HEK293 (cell line): Measurements from ENCODE around the gene ARHGAP42.

Source experiments
- CTCF ChIA-PET: fragments of 350-600 bp; formaldehyde crosslinking; extraction: SDS; loops from one replicate; lab custom pipeline; 2021; ENCODE audit warnings: antibody characterized with exemption; lab: Yijun Ruan, JAX
- POLR2A ChIA-PET: fragments of 300-600 bp; formaldehyde crosslinking; extraction: SDS; loops from one replicate; lab custom pipeline; 2020; ENCODE audit warnings: antibody characterized with exemption, inconsistent platforms; lab: Yijun Ruan, JAX
- H3K27ac ChIP-seq: fragments of 200-500 bp; sonication (Bioruptor generic); 2 replicates; pipeline ENCODE4 v1.5.1; 2014; ENCODE audit warnings: low read depth, low read length, control low read depth, inconsistent platforms; ENCODE audit errors: extremely low read depth
- H3K36me3 ChIP-seq, 2 experiments: fragments of 200-500 bp in 1 of 2; sonication (Bioruptor generic) in 1 of 2; 1 replicate in 1 of 2; 2 replicates in 1 of 2; pipeline ENCODE4 v1.5.1; 2014 to 2017; ENCODE audit warnings: inconsistent platforms in 2 of 2, low read length in 2 of 2; ENCODE audit not compliant: control insufficient read depth in 2 of 2, insufficient read depth in 1 of 2
- H3K4me1 ChIP-seq: fragments of 200-500 bp; sonication (Bioruptor generic); 2 replicates; pipeline ENCODE4 v1.5.1; 2014; ENCODE audit warnings: mild to moderate bottlenecking, low read length, inconsistent platforms; ENCODE audit not compliant: control insufficient read depth, insufficient read depth
- H3K4me3 ChIP-seq: 2 replicates; pipeline ENCODE4 v1.5.1; 2011; ENCODE audit warnings: low read depth, mild to moderate bottlenecking, control low read depth, low read length, moderate library complexity
- H3K9me3 ChIP-seq: fragments of 200-500 bp; sonication (Bioruptor generic); 2 replicates; pipeline ENCODE4 v1.5.1; 2014; ENCODE audit warnings: low read depth, low read length, inconsistent platforms; ENCODE audit not compliant: control insufficient read depth, insufficient read depth
- KLF16 ChIP-seq: fragments of 450-650 bp; formaldehyde crosslinking; IDR thresholded peaks from 2 replicates; pipeline ENCODE4 v1.5.1; 2017; ENCODE audit warnings: missing biosample characterization, missing genetic modification characterization
- KLF8 ChIP-seq: fragments of 450-650 bp; formaldehyde crosslinking; IDR thresholded peaks from 2 replicates; pipeline ENCODE4 v1.5.1; 2016; ENCODE audit warnings: missing biosample characterization, missing genetic modification characterization
- SALL2 ChIP-seq: fragments of 450-650 bp; formaldehyde crosslinking; IDR thresholded peaks from 2 replicates; pipeline ENCODE4 v1.5.0; 2017; ENCODE audit warnings: missing biosample characterization, mild to moderate bottlenecking, missing genetic modification characterization, borderline replicate concordance
- ZBTB1 ChIP-seq: fragments of 450-650 bp; formaldehyde crosslinking; IDR thresholded peaks from 2 replicates; pipeline ENCODE4 v1.5.1; 2016; ENCODE audit warnings: missing biosample characterization, missing genetic modification characterization
- ZEB2 ChIP-seq: fragments of 450-650 bp; formaldehyde crosslinking; IDR thresholded peaks from 2 replicates; pipeline ENCODE4 v1.5.1; 2016; ENCODE audit warnings: missing biosample characterization, missing genetic modification characterization
- ZNF366 ChIP-seq: fragments of 450-650 bp; formaldehyde crosslinking; conservative IDR thresholded peaks from 2 replicates; pipeline ENCODE4 v1.5.1; 2016; ENCODE audit warnings: missing biosample characterization, missing genetic modification characterization
- ZNF48 ChIP-seq: fragments of 450-650 bp; formaldehyde crosslinking; IDR thresholded peaks from 2 replicates; pipeline ENCODE4 v1.5.1; 2016; ENCODE audit warnings: missing biosample characterization, missing genetic modification characterization
- ZNF521 ChIP-seq: fragments of 450-650 bp; formaldehyde crosslinking; IDR thresholded peaks from 2 replicates; pipeline ENCODE4 v1.5.1; 2017; ENCODE audit warnings: missing biosample characterization, mild to moderate bottlenecking, missing genetic modification characterization
- ZNF530 ChIP-seq: fragments of 450-650 bp; formaldehyde crosslinking; IDR thresholded peaks from 2 replicates; pipeline ENCODE4 v1.5.1; 2016; ENCODE audit warnings: low read depth, missing biosample characterization, missing genetic modification characterization
- ZNF791 ChIP-seq: fragments of 450-650 bp; formaldehyde crosslinking; IDR thresholded peaks from 2 replicates; pipeline ENCODE4 v1.5.1; 2016; ENCODE audit warnings: missing biosample characterization, missing genetic modification characterization
- TF ChIP-seq, protein P1 (sequence below): fragments of 450-650 bp; formaldehyde crosslinking; IDR thresholded peaks from 2 replicates; pipeline ENCODE4 v1.5.1; 2016; ENCODE audit warnings: missing biosample characterization, missing genetic modification characterization
- TF ChIP-seq, protein P2 (sequence below): fragments of 450-650 bp; formaldehyde crosslinking; IDR thresholded peaks from 2 replicates; pipeline ENCODE4; 2016; ENCODE audit warnings: missing biosample characterization, missing genetic modification characterization
- TF ChIP-seq, protein P3 (sequence below): fragments of 450-650 bp; formaldehyde crosslinking; IDR thresholded peaks from 2 replicates; pipeline ENCODE4 v1.5.1; 2016; ENCODE audit warnings: missing biosample characterization, missing genetic modification characterization, borderline replicate concordance
- TF ChIP-seq, protein P4 (sequence below): fragments of 450-650 bp; formaldehyde crosslinking; IDR thresholded peaks from 2 replicates; pipeline ENCODE4 v1.5.1; 2017; ENCODE audit warnings: missing biosample characterization, mild to moderate bottlenecking, missing genetic modification characterization, moderate library complexity

The ARHGAP42 gene

DNA sequence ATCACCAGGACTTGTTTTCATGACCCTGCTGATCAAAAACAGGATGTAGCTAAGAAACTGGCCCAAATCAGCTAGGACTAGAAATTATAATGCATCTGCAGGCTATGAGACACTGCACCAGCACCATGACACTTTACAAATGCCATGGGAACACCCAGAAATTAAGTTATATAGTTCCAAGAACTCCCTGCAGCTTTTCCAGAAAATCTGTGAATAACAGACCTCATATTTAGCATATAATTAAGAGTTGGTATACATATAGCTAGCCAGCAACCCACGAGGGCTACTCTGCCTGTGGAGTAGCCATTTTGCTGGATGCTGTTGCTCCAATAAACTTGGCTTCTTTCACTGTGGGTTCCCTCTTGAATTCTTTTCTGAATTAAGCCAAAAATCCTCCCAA is 341.6 kb downstream of the ARHGAP42 start:
- TF ChIP-seq, protein P1, sequence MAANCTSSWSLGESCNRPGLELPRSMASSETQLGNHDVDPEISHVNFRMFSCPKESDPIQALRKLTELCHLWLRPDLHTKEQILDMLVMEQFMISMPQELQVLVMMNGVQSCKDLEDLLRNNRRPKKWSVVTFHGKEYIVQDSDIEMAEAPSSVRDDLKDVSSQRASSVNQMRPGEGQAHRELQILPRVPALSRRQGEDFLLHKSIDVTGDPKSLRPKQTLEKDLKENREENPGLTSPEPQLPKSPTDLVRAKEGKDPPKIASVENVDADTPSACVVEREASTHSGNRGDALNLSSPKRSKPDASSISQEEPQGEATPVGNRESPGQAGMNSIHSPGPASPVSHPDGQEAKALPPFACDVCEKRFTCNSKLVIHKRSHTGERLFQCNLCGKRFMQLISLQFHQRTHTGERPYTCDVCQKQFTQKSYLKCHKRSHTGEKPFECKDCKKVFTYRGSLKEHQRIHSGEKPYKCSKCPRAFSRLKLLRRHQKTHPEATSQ (tag by site-specific recombination): no peak
- TF ChIP-seq ZNF530 (tag by site-specific recombination) (no peak), KLF8 (no peak), ZNF48 (tag by site-specific recombination) (no peak), KLF16 (no peak), ZNF791 (tag by site-specific recombination) (no peak), ZNF521 (tag by site-specific recombination) (no peak), ZEB2 (tag by site-specific recombination) (no peak)
- TF ChIP-seq, protein P2, sequence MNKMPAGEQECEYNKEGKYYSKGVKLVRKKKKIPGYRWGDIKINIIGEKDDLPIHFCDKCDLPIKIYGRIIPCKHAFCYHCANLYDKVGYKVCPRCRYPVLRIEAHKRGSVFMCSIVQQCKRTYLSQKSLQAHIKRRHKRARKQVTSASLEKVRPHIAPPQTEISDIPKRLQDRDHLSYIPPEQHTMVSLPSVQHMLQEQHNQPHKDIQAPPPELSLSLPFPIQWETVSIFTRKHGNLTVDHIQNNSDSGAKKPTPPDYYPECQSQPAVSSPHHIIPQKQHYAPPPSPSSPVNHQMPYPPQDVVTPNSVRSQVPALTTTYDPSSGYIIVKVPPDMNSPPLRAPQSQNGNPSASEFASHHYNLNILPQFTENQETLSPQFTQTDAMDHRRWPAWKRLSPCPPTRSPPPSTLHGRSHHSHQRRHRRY (tag by site-specific recombination): no peak
- TF ChIP-seq, all 188 proteins: peak for 0
- ChIA-PET CTCF (no interaction called here), POLR2A (no interaction called here)
- Histone ChIP-seq H3K4me3 (no peak overlapping the region), H3K36me3 (no peaks in the 10 kb centered on the region), H3K9me3 (no peaks in the 10 kb centered on the region), H3K4me1 (no peaks in the 10 kb centered on the region), H3K27ac (no peak overlapping the region)

DNA sequence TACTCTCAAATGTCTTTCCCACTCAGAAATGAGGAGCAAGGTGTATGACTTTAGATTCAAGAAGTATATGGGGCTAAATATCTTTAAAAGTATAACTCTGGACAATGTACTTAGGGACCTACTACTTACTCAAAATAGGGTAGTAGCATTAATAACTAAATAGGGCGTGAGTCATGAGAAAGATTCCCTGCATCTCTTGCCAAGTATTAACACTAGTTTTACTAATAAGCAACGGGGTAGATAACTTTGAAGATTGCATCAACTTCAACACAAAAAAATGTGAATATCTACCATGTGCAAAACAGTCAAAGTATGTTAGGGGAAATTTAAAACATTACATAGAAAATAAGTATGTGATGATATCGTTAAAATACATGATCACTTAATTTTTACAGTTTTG is 342.9 kb downstream of the ARHGAP42 start:
- no peaks in the 10 kb centered on the region for H3K36me3 ChIP-seq
- H3K4me1 ChIP-seq: no peaks in the 10 kb centered on the region
- no peak overlapping the region for H3K4me3 ChIP-seq
- POLR2A ChIA-PET: no interaction called here
- H3K27ac ChIP-seq: no peak overlapping the region
- H3K9me3 ChIP-seq: no peaks in the 10 kb centered on the region
- CTCF ChIA-PET: no interaction called here
- TF ChIP-seq, protein P3, sequence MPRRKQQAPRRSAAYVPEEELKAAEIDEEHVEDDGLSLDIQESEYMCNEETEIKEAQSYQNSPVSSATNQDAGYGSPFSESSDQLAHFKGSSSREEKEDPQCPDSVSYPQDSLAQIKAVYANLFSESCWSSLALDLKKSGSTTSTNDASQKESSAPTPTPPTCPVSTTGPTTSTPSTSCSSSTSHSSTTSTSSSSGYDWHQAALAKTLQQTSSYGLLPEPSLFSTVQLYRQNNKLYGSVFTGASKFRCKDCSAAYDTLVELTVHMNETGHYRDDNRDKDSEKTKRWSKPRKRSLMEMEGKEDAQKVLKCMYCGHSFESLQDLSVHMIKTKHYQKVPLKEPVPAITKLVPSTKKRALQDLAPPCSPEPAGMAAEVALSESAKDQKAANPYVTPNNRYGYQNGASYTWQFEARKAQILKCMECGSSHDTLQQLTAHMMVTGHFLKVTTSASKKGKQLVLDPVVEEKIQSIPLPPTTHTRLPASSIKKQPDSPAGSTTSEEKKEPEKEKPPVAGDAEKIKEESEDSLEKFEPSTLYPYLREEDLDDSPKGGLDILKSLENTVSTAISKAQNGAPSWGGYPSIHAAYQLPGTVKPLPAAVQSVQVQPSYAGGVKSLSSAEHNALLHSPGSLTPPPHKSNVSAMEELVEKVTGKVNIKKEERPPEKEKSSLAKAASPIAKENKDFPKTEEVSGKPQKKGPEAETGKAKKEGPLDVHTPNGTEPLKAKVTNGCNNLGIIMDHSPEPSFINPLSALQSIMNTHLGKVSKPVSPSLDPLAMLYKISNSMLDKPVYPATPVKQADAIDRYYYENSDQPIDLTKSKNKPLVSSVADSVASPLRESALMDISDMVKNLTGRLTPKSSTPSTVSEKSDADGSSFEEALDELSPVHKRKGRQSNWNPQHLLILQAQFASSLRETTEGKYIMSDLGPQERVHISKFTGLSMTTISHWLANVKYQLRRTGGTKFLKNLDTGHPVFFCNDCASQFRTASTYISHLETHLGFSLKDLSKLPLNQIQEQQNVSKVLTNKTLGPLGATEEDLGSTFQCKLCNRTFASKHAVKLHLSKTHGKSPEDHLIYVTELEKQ (tag by site-specific recombination): no peak
- TF ChIP-seq, protein P4, sequence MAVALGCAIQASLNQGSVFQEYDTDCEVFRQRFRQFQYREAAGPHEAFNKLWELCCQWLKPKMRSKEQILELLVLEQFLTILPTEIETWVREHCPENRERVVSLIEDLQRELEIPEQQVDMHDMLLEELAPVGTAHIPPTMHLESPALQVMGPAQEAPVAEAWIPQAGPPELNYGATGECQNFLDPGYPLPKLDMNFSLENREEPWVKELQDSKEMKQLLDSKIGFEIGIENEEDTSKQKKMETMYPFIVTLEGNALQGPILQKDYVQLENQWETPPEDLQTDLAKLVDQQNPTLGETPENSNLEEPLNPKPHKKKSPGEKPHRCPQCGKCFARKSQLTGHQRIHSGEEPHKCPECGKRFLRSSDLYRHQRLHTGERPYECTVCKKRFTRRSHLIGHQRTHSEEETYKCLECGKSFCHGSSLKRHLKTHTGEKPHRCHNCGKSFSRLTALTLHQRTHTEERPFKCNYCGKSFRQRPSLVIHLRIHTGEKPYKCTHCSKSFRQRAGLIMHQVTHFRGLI (tag by site-specific recombination): no peak
- TF ChIP-seq ZNF366 (tag by site-specific recombination): no peak
- TF ChIP-seq, all 188 proteins: peak for 0

DNA sequence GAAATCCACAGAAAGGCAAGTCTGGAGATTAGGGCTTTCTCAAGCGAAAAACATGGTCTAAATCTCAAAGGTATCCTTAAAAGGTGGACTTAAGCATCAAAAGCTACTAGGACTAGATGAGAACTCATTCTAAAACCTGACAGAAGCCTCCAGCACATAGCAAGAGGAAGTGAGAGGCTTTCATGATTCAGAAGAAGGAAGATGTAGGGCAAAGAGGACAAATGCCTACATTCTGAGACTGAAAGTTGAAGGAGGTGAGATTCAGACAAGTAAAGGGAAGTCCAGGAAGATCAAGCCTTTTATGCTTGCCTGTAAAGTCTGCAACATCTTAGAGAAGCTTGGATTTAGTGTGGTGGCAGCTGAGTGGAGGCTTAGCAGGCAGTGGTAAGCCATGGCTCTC is 343.6 kb downstream of the ARHGAP42 start:
- CTCF ChIA-PET: interaction anchor here (0.9 kb wide), 1 partner anchor 22 kb away, joined by 3 read pairs; no protein-coding TSS in a partner anchor
- TF ChIP-seq SALL2 (tag by site-specific recombination) (no peak), ZBTB1 (tag by site-specific recombination) (no peak)
- H3K4me1 ChIP-seq: no peaks in the 10 kb centered on the region
- POLR2A ChIA-PET: no interaction called here
- no peaks in the 10 kb centered on the region for H3K36me3 ChIP-seq
- no peak overlapping the region for H3K4me3 ChIP-seq
- no peak overlapping the region for H3K27ac ChIP-seq
- no peaks in the 10 kb centered on the region for H3K9me3 ChIP-seq
